HepG2 (cell line): ENCODE measurements around the gene C2orf92. TPM values are rescaled to one million over a fixed set of nuclear protein-coding genes. Genes with fewer than 3 reads are reported as not detected.

Experiments
- ATAC-seq: fragments of 200-7000 bp; cut with Tn5 transposase; 3 replicates; pipeline ENCODE4 v1.9.1; 2020; ENCODE audit warnings: mild to moderate bottlenecking, moderate library complexity
- BruUV-seq: library from RNA; stranded (reverse); fragments of 400-500 nt; replicated peaks from 2 replicates; lab custom pipeline; 2021; lab: Mats Ljungman, UMichigan
- CTCF ChIA-PET: fragments of 300-600 bp; formaldehyde crosslinking; extraction: SDS; loops from one replicate; lab custom pipeline; 2021; ENCODE audit warnings: low total read pairs, inconsistent platforms, low intra/inter-chr PET ratio; lab: Yijun Ruan, JAX
- POLR2A ChIA-PET: fragments of 350-600 bp; sonication (Branson Sonifier 250); formaldehyde crosslinking; loops from one replicate; lab custom pipeline; 2020; ENCODE audit warnings: antibody characterized with exemption, inconsistent platforms; lab: Yijun Ruan, JAX
- DNase-seq: peaks from one replicate; pipeline ENCODE4 v3.0.0-alpha.2; 2015; ENCODE audit warnings: low spot score
- FAIRE-seq: peaks from 3 replicates; lab custom pipeline; 2011; peaks lifted over from hg19 to GRCh38; lab: Jason Lieb, UNC
- H2AFZ ChIP-seq: one replicate; pipeline ENCODE4 v1.6.1; 2011; ENCODE audit warnings: low read length, inconsistent platforms
- H3K27ac ChIP-seq: fragments of 300-600 bp; 3 replicates; pipeline ENCODE4 v1.8.0; 2011; ENCODE audit warnings: mixed run types, mild to moderate bottlenecking, mixed read lengths, low read length, inconsistent platforms; ENCODE audit not compliant: insufficient read depth; ENCODE audit errors: extremely low read length
- H3K27me3 ChIP-seq, 2 experiments: fragments of 200-600 bp in 1 of 2; 2 replicates in 1 of 2; 3 replicates in 1 of 2; pipeline versions ENCODE4 v1.6.0 to v1.8.0; 2011; ENCODE audit warnings: low read length in 2 of 2, mild to moderate bottlenecking in 2 of 2, moderate library complexity in 2 of 2, inconsistent platforms in 1 of 2; ENCODE audit not compliant: insufficient read depth in 2 of 2, control insufficient read depth in 1 of 2
- H3K36me3 ChIP-seq, 2 experiments: fragments of 200-600 bp in 1 of 2; replicated peaks in 1 of 2; 2 replicates in 1 of 2; 3 replicates in 1 of 2; pipeline versions ENCODE4 v1.5.1 to v1.8.0; 2011; ENCODE audit warnings: low read length in 2 of 2, inconsistent platforms in 1 of 2; ENCODE audit not compliant: insufficient read depth in 2 of 2, control insufficient read depth in 1 of 2
- H3K4me1 ChIP-seq: 2 replicates; pipeline ENCODE4 v1.5.1; 2012; ENCODE audit warnings: low read length, inconsistent platforms; ENCODE audit not compliant: insufficient read depth
- H3K4me2 ChIP-seq: 2 replicates; pipeline ENCODE4 v1.6.0; 2011; ENCODE audit warnings: low read depth, low read length, inconsistent platforms
- H3K4me3 ChIP-seq, 3 experiments: fragments of 200-600 bp in 1 of 3; sonication (generic), shearing (Covaris generic) in 1 of 3; replicated peaks in 1 of 3; 2 replicates each; pipeline ENCODE4 v1.5.1; 2011 to 2016; ENCODE audit warnings: low read length in 3 of 3, inconsistent platforms in 2 of 3, low read depth in 2 of 3, mild to moderate bottlenecking in 2 of 3, control low read depth in 1 of 3, mixed read lengths in 1 of 3; ENCODE audit not compliant: insufficient read depth in 1 of 3
- H3K79me2 ChIP-seq: one replicate; pipeline ENCODE4 v1.6.1; 2011; ENCODE audit warnings: low read length, inconsistent platforms; ENCODE audit not compliant: insufficient read depth
- H3K9ac ChIP-seq: 2 replicates; pipeline ENCODE4 v1.6.0; 2011; ENCODE audit warnings: mild to moderate bottlenecking, low read depth, low read length, inconsistent platforms; ENCODE audit not compliant: insufficient read depth
- H3K9me3 ChIP-seq: 2 replicates; pipeline ENCODE4 v1.5.1; 2012; ENCODE audit warnings: mild to moderate bottlenecking, low read length
- H4K20me1 ChIP-seq: 2 replicates; pipeline ENCODE4 v1.6.0; 2011; ENCODE audit warnings: inconsistent platforms, mild to moderate bottlenecking, low read length, moderate library complexity; ENCODE audit not compliant: insufficient read depth
- ARNTL ChIP-seq: sonication (generic); formaldehyde crosslinking; IDR thresholded peaks from 2 replicates; pipeline ENCODE4 v1.4.0; 2020; ENCODE audit warnings: mild to moderate bottlenecking, missing genetic modification reagents
- DPF2 ChIP-seq: sonication (generic); formaldehyde crosslinking; IDR thresholded peaks from 2 replicates; pipeline ENCODE4 v1.4.0; 2020; ENCODE audit warnings: mild to moderate bottlenecking, low read depth, missing genetic modification reagents, borderline replicate concordance
- ERF ChIP-seq: IDR thresholded peaks from 2 replicates; pipeline ENCODE4 v1.6.1; 2018; ENCODE audit warnings: missing biosample characterization, missing genetic modification reagents
- EZH2 ChIP-seq: conservative IDR thresholded peaks from 2 replicates; pipeline ENCODE4 v1.6.1; 2012; ENCODE audit warnings: mild to moderate bottlenecking, low read depth, low read length, moderate library complexity
- FOSL2 ChIP-seq: sonication (generic); formaldehyde crosslinking; IDR thresholded peaks from 2 replicates; pipeline ENCODE4 v1.4.0; 2020; ENCODE audit warnings: missing genetic modification reagents
- FOXK2 ChIP-seq: fragments of 450-650 bp; IDR thresholded peaks from 2 replicates; pipeline ENCODE4 v1.6.1; 2016
- HNF4A ChIP-seq: sonication (generic); formaldehyde crosslinking; IDR thresholded peaks from 2 replicates; pipeline ENCODE4 v1.4.0; 2020; ENCODE audit warnings: missing genetic modification reagents
- IRF2 ChIP-seq: IDR thresholded peaks from 2 replicates; pipeline ENCODE4 v1.6.1; 2018; ENCODE audit warnings: missing genetic modification reagents, missing compliant biosample characterization
- KLF16 ChIP-seq, 2 experiments: sonication (generic) in 1 of 2; formaldehyde crosslinking in 1 of 2; IDR thresholded peaks; 2 replicates each; pipeline versions ENCODE4 v1.6.1 to v1.8.0; 2016 to 2023; ENCODE audit warnings: missing genetic modification reagents in 2 of 2, missing compliant biosample characterization in 1 of 2
- NRL ChIP-seq: sonication (generic); formaldehyde crosslinking; IDR thresholded peaks from 2 replicates; pipeline ENCODE4 v1.5.0; 2020; ENCODE audit warnings: missing genetic modification reagents, mild to moderate bottlenecking, moderate library complexity, borderline replicate concordance
- REXO4 ChIP-seq: sonication (generic); formaldehyde crosslinking; IDR thresholded peaks from 2 replicates; pipeline ENCODE4 v1.8.0; 2022; ENCODE audit warnings: missing genetic modification reagents, mild to moderate bottlenecking, borderline replicate concordance
- SAP130 ChIP-seq: IDR thresholded peaks from 2 replicates; pipeline ENCODE4 v1.6.1; 2016; ENCODE audit warnings: low read depth
- ZFY ChIP-seq: sonication (generic); formaldehyde crosslinking; IDR thresholded peaks from 2 replicates; pipeline ENCODE4 v1.4.0; 2020; ENCODE audit warnings: missing genetic modification reagents
- ZNF263 ChIP-seq: sonication (generic); formaldehyde crosslinking; IDR thresholded peaks from 2 replicates; pipeline ENCODE4 v1.4.0; 2020; ENCODE audit warnings: missing genetic modification reagents
- ZNF441 ChIP-seq: sonication (generic); formaldehyde crosslinking; IDR thresholded peaks from 2 replicates; pipeline ENCODE4 v1.7.0; 2021; ENCODE audit warnings: missing genetic modification reagents, borderline replicate concordance
- ZNF747 ChIP-seq: sonication (generic); formaldehyde crosslinking; IDR thresholded peaks from 2 replicates; pipeline ENCODE4 v1.8.1; 2023; ENCODE audit warnings: missing genetic modification reagents, mild to moderate bottlenecking, borderline replicate concordance
- WGBS: methylation state at CpG from one replicate; pipeline ENCODE4 v1.1.6; 2017; ENCODE audit warnings: low lambda C conversion rate; 5-methylcytosine and 5-hydroxymethylcytosine counted together
- in situ Hi-C: cut with HindIII; loops from 2 replicates; pipeline ENCODE4 v1.10.0; 2017; ENCODE audit warnings: low pct_unique_long_range_greater_than_20kb; ENCODE audit not compliant: extremely low pct_ligation_motif_present
- intact Hi-C: fragments of 100-400 bp; cut with micrococcal nuclease; formaldehyde crosslinking; loops from one replicate; pipeline ENCODE4 v1.10.0; 2022; ENCODE audit not compliant: unreplicated experiment
- polyA plus RNA-seq, 8 experiments: library from polyadenylated mRNA; depleted of rRNA in 3 of 8; stranded (reverse) in 7 of 8; unstranded in 1 of 8; fragments of >200 nt; fragmentation: Illumina TruSeq in 4 of 8; extraction: Trizol in 4 of 8; gene quantifications; 2 replicates each; pipeline versions ENCODE4 v1.2.1 to v1.2.3, GENCODE V29; 2011 to 2016; ENCODE audit warnings: low read depth in 4 of 8, missing spikeins in 1 of 8, mixed read lengths in 1 of 8; ENCODE audit not compliant: insufficient read depth in 1 of 8
- total RNA-seq, 5 experiments: library from RNA; depleted of rRNA; stranded (reverse); fragments of >200 nt; fragmentation: Illumina TruSeq; extraction: Trizol; gene quantifications; 2 replicates each; pipeline ENCODE4 v1.2.3, GENCODE V29; 2016; ENCODE audit warnings: low read depth in 1 of 5
- TF ChIP-seq, protein P1 (sequence below): sonication (generic); formaldehyde crosslinking; IDR thresholded peaks from 2 replicates; pipeline ENCODE4 v1.9.0; 2021; ENCODE audit warnings: missing genetic modification reagents, borderline replicate concordance
- TF ChIP-seq, protein P2 (sequence below): sonication (generic); formaldehyde crosslinking; IDR thresholded peaks from 2 replicates; pipeline ENCODE4 v1.8.0; 2022; ENCODE audit warnings: mild to moderate bottlenecking, missing genetic modification reagents
- TF ChIP-seq, protein P3 (sequence below): sonication (generic); formaldehyde crosslinking; IDR thresholded peaks from 2 replicates; pipeline ENCODE4 v1.4.0; 2020; ENCODE audit warnings: mild to moderate bottlenecking, low read depth, missing genetic modification reagents

C2orf92 gene
- total and polyA plus RNA-seq, 2 of the 13 experiments (the other 11 are each of a cell fraction or from before 2014, with no cell fraction given), result 4.9 to 5.0 TPM

- TF ChIP-seq ZNF263 (CRISPR knock-in tag), result no peak
- TF ChIP-seq ARNTL (CRISPR knock-in tag), result no peak
- no peak for TF ChIP-seq IRF2 (CRISPR knock-in tag)
- no peak for TF ChIP-seq ZFY (CRISPR knock-in tag)
- TF ChIP-seq, protein P1, sequence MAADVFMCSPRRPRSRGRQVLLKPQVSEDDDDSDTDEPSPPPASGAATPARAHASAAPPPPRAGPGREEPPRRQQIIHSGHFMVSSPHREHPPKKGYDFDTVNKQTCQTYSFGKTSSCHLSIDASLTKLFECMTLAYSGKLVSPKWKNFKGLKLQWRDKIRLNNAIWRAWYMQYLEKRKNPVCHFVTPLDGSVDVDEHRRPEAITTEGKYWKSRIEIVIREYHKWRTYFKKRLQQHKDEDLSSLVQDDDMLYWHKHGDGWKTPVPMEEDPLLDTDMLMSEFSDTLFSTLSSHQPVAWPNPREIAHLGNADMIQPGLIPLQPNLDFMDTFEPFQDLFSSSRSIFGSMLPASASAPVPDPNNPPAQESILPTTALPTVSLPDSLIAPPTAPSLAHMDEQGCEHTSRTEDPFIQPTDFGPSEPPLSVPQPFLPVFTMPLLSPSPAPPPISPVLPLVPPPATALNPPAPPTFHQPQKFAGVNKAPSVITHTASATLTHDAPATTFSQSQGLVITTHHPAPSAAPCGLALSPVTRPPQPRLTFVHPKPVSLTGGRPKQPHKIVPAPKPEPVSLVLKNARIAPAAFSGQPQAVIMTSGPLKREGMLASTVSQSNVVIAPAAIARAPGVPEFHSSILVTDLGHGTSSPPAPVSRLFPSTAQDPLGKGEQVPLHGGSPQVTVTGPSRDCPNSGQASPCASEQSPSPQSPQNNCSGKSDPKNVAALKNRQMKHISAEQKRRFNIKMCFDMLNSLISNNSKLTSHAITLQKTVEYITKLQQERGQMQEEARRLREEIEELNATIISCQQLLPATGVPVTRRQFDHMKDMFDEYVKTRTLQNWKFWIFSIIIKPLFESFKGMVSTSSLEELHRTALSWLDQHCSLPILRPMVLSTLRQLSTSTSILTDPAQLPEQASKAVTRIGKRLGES (CRISPR knock-in tag), result no peak
- no peak for TF ChIP-seq SAP130 (CRISPR knock-in tag)
- TF ChIP-seq FOXK2, result no peak
- no peak for TF ChIP-seq ERF (CRISPR knock-in tag)
- TF ChIP-seq, protein P2, sequence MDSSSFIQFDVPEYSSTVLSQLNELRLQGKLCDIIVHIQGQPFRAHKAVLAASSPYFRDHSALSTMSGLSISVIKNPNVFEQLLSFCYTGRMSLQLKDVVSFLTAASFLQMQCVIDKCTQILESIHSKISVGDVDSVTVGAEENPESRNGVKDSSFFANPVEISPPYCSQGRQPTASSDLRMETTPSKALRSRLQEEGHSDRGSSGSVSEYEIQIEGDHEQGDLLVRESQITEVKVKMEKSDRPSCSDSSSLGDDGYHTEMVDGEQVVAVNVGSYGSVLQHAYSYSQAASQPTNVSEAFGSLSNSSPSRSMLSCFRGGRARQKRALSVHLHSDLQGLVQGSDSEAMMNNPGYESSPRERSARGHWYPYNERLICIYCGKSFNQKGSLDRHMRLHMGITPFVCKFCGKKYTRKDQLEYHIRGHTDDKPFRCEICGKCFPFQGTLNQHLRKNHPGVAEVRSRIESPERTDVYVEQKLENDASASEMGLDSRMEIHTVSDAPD (CRISPR knock-in tag), result no peak
- TF ChIP-seq DPF2 (CRISPR knock-in tag), result no peak
- TF ChIP-seq, protein P3, sequence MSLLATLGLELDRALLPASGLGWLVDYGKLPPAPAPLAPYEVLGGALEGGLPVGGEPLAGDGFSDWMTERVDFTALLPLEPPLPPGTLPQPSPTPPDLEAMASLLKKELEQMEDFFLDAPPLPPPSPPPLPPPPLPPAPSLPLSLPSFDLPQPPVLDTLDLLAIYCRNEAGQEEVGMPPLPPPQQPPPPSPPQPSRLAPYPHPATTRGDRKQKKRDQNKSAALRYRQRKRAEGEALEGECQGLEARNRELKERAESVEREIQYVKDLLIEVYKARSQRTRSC (CRISPR knock-in tag), result no peak
- TF ChIP-seq FOSL2 (CRISPR knock-in tag), result no peak
- no peak for TF ChIP-seq KLF16 (CRISPR knock-in tag; IDR thresholded peaks at IDR 0.05)
- TF ChIP-seq NRL, result no peak
- no peak for TF ChIP-seq HNF4A (CRISPR knock-in tag)
- TF ChIP-seq EZH2, result no peak
- TF ChIP-seq REXO4 (CRISPR knock-in tag), result no peak
- TF ChIP-seq ZNF441 (CRISPR knock-in tag), result no peak
- no peak for TF ChIP-seq ZNF747 (CRISPR knock-in tag)
- ChIA-PET CTCF (no interaction called here), POLR2A (no interaction called here)
- Histone ChIP-seq H3K4me3 (no peak overlapping the region), H4K20me1 (no peaks in the 10 kb centered on the region), H3K4me2 (no peak overlapping the region), H2AFZ (no peak overlapping the region), H3K79me2 (no peaks in the 10 kb centered on the region), H3K27me3 (no peaks in the 10 kb centered on the region), H3K4me1 (peaks cover 30% of the 10 kb centered on the region), H3K9ac (no peak overlapping the region), H3K36me3 (no peaks in the 10 kb centered on the region), H3K27ac (no peak overlapping the region), H3K9me3 (no peaks in the 10 kb centered on the region)
- WGBS, result 82% methylated on average over 10 of the region's 10 CpGs
- ATAC-seq (no peak), FAIRE-seq (no peak), DNase-seq (no peak)
- intact Hi-C loops (loop anchor here (5.0 kb wide), 1 partner anchor 43 kb away; no protein-coding TSS in a partner anchor), in situ Hi-C loops (no loop called here)
- no TSS peak for BruUV-seq
Observed at GRCh38 chr2:97745474-97746174, 76.1 kb downstream of the C2orf92 start.
